SIG-M5 treated with dmso at 0.1 percent for 504 hours (cell line): Measurements from ENCODE around the gene GALC.

Experiments
- DNase-seq: peaks from one replicate; lab custom pipeline; 2025; ENCODE audit not compliant: unreplicated experiment; lab: John Stamatoyannopoulos, UW

Gene GALC

DNA sequence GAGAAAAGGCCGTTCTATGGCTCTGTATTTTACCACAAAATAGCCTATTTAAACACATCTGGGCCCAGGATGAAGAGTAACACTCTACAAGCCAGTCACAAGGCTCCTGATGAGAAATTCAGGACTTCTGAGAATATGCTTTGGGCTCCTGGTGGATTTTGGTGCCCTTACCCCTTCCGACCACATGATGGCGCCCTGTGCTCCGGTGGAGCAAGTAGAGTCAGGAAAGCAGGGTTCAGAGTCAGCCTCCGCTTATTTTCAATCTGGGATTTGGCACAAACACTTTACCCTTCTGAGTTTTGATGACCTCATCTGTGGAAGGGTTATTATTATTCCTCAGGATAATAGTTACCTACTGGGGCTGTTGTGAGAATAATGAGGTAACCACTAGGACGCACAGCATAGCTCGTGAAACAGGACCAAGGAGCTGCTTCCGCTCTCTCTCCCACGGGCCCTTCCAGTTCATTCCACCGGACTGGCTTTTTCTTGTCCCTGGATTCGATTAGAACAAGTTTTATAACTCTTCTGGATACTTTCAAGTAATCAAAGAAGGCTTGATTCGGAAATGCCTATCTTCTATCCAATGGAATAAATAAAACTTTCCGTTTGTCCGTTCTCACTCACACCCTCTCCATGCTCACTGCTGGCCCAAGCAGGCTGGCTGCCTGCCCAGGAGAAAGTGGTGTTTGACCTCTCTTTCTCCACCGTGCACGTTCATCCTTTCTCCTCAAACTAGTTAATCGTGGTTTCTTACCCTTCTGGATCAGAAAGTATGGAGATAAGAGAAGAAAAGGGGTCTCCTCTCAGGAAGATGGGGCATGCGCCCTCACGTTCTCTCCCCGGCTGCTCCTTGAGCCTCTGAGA lies 104.6 kb downstream of the GALC start:
- no peak for DNase-seq

DNA sequence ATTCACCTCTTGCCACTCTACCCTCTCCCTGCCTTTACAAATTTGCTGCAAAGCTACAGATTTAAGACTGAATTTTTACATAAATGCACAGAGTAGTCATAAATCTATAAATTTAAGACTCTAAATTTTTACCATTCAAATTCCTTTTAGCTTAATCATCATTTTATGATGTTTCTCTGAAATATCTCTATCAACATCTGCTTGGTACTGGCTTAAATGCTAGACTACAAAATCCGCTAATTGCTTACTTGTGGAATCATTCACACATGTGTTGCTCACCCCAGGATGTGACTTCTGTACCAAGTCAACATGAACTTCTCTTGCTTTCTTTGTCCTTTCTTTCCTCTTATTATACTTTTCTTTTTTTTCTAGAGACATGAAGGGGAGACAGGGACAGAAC lies 109.2 kb downstream of the GALC start:
- DNase-seq: no peak
